AG04450 (cell line): ENCODE measurements around the gene DEGS2. TPM values are rescaled to one million over a fixed set of nuclear protein-coding genes. Genes with fewer than 3 reads are reported as not detected.
"Not testable (repeated sequence)": the region's sequence is repeated elsewhere in the genome, so short reads cannot be mapped to it uniquely, and the experiment has no call there.

Experiments used
- CTCF ChIA-PET: fragments of 300-600, 350-600 bp; formaldehyde crosslinking; extraction: SDS; loops from one replicate; lab custom pipeline; 2022; ENCODE audit warnings: antibody characterized with exemption, inconsistent platforms; lab: Charles Lee
- POLR2A ChIA-PET: fragments of 350-600 bp; formaldehyde crosslinking; extraction: SDS; loops from one replicate; lab custom pipeline; 2021; ENCODE audit warnings: antibody characterized with exemption, inconsistent platforms; lab: Yijun Ruan, JAX
- DNase-seq: peaks from one replicate; pipeline ENCODE4 v3.0.0-alpha.2; 2011; ENCODE audit warnings: low read depth, low spot score
- H3K27ac ChIP-seq: one replicate; pipeline ENCODE4 v1.5.1; 2012; ENCODE audit warnings: low read depth, low read length, control low read depth
- H3K27me3 ChIP-seq: one replicate; pipeline ENCODE4 v1.6.0; 2012; ENCODE audit warnings: low read length; ENCODE audit not compliant: control insufficient read depth, insufficient read depth
- H3K4me3 ChIP-seq: 2 replicates; pipeline ENCODE4 v1.5.1; 2011; ENCODE audit warnings: mild to moderate bottlenecking, low read depth, low read length, control low read depth
- H3K9me3 ChIP-seq: 2 replicates; pipeline ENCODE4 v1.5.1; 2012; ENCODE audit warnings: low read length; ENCODE audit not compliant: control insufficient read depth, insufficient read depth
- CTCF ChIP-seq: IDR thresholded peaks from 2 replicates; pipeline ENCODE4 v1.5.1; 2011; ENCODE audit warnings: low read depth, low read length, control low read depth, inconsistent platforms
- polyA plus RNA-seq: library from polyadenylated mRNA; depleted of rRNA; stranded (reverse); fragments of >200 nt; gene quantifications from 2 replicates; pipeline ENCODE4 v1.2.3, GENCODE V29; 2011

DEGS2 gene
- polyA plus RNA-seq, 1 experiment = not detected

- no peak overlapping the region for H3K4me3 ChIP-seq
- H3K27ac ChIP-seq = no peak overlapping the region
- POLR2A ChIA-PET = no interaction called here
- no peaks in the 10 kb centered on the region for H3K9me3 ChIP-seq
- no peak for TF ChIP-seq CTCF
- DNase-seq = no peak
- CTCF ChIA-PET = no interaction called here
- H3K27me3 ChIP-seq = no peaks in the 10 kb centered on the region
Measured at GRCh38 chr14:100190126-100190525, 30.7 kb upstream of the DEGS2 start.

GRCh38 chr14:100188392-100189030 is 29.1 kb upstream of the DEGS2 start:
- no peak for DNase-seq
- no peak overlapping the region for H3K4me3 ChIP-seq
- TF ChIP-seq CTCF = no peak
- no peaks in the 10 kb centered on the region for H3K9me3 ChIP-seq
- H3K27ac ChIP-seq = no peak overlapping the region
- CTCF ChIA-PET = no interaction called here
- POLR2A ChIA-PET = no interaction called here
- H3K27me3 ChIP-seq = no peaks in the 10 kb centered on the region

- no peak for TF ChIP-seq CTCF
- peaks cover under 1% of the 10 kb centered on the region for H3K27me3 ChIP-seq
- no peaks in the 10 kb centered on the region for H3K9me3 ChIP-seq
- H3K4me3 ChIP-seq = no peak overlapping the region
- H3K27ac ChIP-seq = no peak overlapping the region
- DNase-seq = no peak
- POLR2A ChIA-PET = no interaction called here
- CTCF ChIA-PET = no interaction called here
Measured at GRCh38 chr14:100187247-100187833, 27.9 kb upstream of the DEGS2 start.

GRCh38 chr14:100181876-100182551 is 22.6 kb upstream of the DEGS2 start:
- POLR2A ChIA-PET, H3K9me3 ChIP-seq, H3K4me3 ChIP-seq, DNase-seq, H3K27ac ChIP-seq, CTCF ChIA-PET, H3K27me3 ChIP-seq: not testable (repeated sequence)

- DNase-seq, H3K27me3 ChIP-seq, H3K9me3 ChIP-seq, H3K4me3 ChIP-seq, H3K27ac ChIP-seq, POLR2A ChIA-PET, CTCF ChIA-PET: not testable (repeated sequence)
Measured at GRCh38 chr14:100180671-100181070, 21.2 kb upstream of the DEGS2 start.

DNA sequence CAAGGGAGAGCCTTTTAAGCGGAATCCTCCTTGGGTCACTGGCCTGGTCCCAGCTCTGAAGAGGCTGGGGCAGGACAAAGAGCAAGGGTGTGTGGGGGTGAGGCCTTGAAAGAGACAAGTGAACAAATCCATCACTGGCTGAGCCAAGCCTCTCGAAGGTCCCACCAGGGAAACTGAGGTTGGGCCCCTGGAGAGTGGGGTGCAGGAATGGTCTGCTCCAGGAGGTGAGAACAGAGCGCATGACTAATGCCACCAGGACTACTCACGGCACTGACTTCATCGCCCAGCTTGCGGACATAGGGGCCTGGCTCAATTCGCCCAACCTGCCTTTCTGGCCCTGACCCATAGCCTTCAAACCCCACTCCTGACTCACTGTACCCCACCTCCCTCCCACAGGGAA is 19.2 kb upstream of the DEGS2 start:
- no peak for TF ChIP-seq CTCF
- DNase-seq = no peak
- H3K27ac ChIP-seq = no peak overlapping the region
- POLR2A ChIA-PET = no interaction called here
- H3K4me3 ChIP-seq = no peak overlapping the region
- CTCF ChIA-PET = interaction anchor here (0.6 kb wide), 1 partner anchor 1722 kb away, joined by 3 read pairs; no protein-coding TSS in a partner anchor
- H3K9me3 ChIP-seq = no peaks in the 10 kb centered on the region
- H3K27me3 ChIP-seq = peaks cover 18% of the 10 kb centered on the region
